HepG2 (cell line): Measurements from ENCODE around the gene KCNQ5. TPM values are rescaled to one million over a fixed set of nuclear protein-coding genes. Genes with fewer than 3 reads are reported as not detected.

Experiments used
- CREM ChIP-seq, 2 experiments: sonication (generic) in 1 of 2; formaldehyde crosslinking in 1 of 2; IDR thresholded peaks; 2 replicates each; pipeline versions ENCODE4 v1.4.0 to v1.6.1; 2016 to 2020; ENCODE audit warnings: antibody characterized with exemption in 1 of 2, mild to moderate bottlenecking in 1 of 2, missing genetic modification reagents in 1 of 2
- NR2F2 ChIP-seq: IDR thresholded peaks from 2 replicates; pipeline ENCODE4 v1.6.1; 2012; ENCODE audit warnings: low read depth, inconsistent platforms, borderline replicate concordance
- SRF ChIP-seq: IDR thresholded peaks from 2 replicates; pipeline ENCODE4 v1.6.1; 2011; ENCODE audit warnings: mild to moderate bottlenecking, low read depth, low read length, moderate library complexity
- STAG1 ChIP-seq: sonication (generic); formaldehyde crosslinking; IDR thresholded peaks from 2 replicates; pipeline ENCODE4 v1.4.0; 2020; ENCODE audit warnings: missing genetic modification reagents
- polyA plus RNA-seq, 8 experiments: library from polyadenylated mRNA; depleted of rRNA in 3 of 8; stranded (reverse) in 7 of 8; unstranded in 1 of 8; fragments of >200 nt; fragmentation: Illumina TruSeq in 4 of 8; extraction: Trizol in 4 of 8; gene quantifications; 2 replicates each; pipeline versions ENCODE4 v1.2.1 to v1.2.3, GENCODE V29; 2011 to 2016; ENCODE audit warnings: low read depth in 4 of 8, missing spikeins in 1 of 8, mixed read lengths in 1 of 8; ENCODE audit not compliant: insufficient read depth in 1 of 8
- total RNA-seq, 5 experiments: library from RNA; depleted of rRNA; stranded (reverse); fragments of >200 nt; fragmentation: Illumina TruSeq; extraction: Trizol; gene quantifications; 2 replicates each; pipeline ENCODE4 v1.2.3, GENCODE V29; 2016; ENCODE audit warnings: low read depth in 1 of 5
- TF ChIP-seq, protein P1 (sequence below): sonication (generic); formaldehyde crosslinking; IDR thresholded peaks from one replicate; pipeline ENCODE4 v1.5.1; 2020; ENCODE audit warnings: mild to moderate bottlenecking, missing genetic modification reagents; ENCODE audit errors: not compliant biosample characterization
- TF ChIP-seq, protein P2 (sequence below): sonication (generic); formaldehyde crosslinking; IDR thresholded peaks from 2 replicates; pipeline ENCODE4 v1.5.0; 2020; ENCODE audit warnings: mild to moderate bottlenecking, missing genetic modification reagents, moderate library complexity

KCNQ5 gene
- total and polyA plus RNA-seq, 2 of the 13 experiments (the other 11 are each of a cell fraction or from before 2014, with no cell fraction given): 0.04 TPM; not detected in 1

DNA sequence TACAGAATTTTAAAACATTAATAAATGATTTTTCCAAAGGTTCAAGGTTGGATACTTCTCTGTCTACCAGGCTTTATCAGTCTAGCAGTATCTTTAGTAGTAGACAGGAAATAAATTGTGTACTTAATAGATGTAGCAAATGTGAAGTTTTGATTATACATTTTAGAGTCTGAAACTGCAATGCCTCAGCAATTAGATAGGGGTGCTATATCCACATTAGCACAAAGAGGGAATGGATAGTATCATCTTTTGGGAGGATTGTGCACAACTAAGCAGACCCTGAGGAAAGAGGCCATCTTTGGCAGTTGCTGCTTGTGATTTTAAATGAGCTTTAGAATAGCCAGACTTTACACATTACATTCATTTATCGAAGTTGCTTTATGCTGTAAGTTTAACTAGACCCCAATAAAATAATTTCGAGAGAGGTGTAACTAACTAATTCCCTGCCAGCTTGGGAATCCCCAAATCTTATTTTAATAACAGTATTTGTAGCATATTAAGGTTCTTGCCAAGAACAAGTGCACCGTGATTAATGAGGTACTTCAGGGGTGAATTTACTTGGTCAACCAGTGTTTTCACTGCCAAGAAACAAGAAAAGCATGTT is 2.8 kb downstream of the KCNQ5 start (continued):
- TF ChIP-seq, protein P1, sequence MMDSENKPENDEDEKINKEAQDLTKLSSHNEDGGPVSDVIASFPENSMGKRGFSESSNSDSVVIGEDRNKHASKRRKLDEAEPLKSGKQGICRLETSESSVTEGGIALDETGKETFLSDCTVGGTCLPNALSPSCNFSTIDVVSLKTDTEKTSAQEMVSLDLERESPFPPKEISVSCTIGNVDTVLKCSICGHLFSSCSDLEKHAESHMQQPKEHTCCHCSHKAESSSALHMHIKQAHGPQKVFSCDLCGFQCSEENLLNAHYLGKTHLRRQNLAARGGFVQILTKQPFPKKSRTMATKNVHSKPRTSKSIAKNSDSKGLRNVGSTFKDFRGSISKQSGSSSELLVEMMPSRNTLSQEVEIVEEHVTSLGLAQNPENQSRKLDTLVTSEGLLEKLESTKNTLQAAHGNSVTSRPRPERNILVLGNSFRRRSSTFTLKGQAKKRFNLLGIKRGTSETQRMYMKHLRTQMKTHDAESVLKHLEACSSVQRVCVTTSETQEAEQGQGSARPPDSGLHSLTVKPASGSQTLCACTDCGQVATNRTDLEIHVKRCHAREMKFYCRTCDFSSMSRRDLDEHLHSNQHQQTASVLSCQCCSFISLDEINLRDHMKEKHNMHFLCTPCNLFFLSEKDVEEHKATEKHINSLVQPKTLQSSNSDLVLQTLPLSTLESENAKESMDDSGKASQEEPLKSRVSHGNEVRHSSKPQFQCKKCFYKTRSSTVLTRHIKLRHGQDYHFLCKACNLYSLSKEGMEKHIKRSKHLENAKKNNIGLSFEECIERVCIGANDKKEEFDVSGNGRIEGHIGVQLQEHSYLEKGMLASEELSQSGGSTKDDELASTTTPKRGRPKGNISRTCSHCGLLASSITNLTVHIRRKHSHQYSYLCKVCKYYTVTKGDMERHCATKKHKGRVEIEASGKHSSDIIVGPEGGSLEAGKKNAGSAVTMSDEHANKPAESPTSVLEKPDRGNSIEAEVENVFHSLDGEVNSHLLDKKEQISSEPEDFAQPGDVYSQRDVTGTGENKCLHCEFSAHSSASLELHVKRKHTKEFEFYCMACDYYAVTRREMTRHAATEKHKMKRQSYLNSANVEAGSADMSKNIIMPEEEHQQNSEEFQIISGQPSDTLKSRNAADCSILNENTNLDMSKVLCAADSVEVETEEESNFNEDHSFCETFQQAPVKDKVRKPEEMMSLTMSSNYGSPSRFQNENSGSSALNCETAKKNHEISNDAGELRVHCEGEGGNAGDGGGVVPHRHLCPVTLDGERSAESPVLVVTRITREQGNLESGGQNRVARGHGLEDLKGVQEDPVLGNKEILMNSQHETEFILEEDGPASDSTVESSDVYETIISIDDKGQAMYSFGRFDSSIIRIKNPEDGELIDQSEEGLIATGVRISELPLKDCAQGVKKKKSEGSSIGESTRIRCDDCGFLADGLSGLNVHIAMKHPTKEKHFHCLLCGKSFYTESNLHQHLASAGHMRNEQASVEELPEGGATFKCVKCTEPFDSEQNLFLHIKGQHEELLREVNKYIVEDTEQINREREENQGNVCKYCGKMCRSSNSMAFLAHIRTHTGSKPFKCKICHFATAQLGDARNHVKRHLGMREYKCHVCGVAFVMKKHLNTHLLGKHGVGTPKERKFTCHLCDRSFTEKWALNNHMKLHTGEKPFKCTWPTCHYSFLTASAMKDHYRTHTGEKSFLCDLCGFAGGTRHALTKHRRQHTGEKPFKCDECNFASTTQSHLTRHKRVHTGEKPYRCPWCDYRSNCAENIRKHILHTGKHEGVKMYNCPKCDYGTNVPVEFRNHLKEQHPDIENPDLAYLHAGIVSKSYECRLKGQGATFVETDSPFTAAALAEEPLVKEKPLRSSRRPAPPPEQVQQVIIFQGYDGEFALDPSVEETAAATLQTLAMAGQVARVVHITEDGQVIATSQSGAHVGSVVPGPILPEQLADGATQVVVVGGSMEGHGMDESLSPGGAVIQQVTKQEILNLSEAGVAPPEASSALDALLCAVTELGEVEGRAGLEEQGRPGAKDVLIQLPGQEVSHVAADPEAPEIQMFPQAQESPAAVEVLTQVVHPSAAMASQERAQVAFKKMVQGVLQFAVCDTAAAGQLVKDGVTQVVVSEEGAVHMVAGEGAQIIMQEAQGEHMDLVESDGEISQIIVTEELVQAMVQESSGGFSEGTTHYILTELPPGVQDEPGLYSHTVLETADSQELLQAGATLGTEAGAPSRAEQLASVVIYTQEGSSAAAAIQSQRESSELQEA: no peak
- no peak for TF ChIP-seq SRF
- TF ChIP-seq STAG1: peak; percentile 48
- TF ChIP-seq NR2F2: no peak
- TF ChIP-seq, protein P2, sequence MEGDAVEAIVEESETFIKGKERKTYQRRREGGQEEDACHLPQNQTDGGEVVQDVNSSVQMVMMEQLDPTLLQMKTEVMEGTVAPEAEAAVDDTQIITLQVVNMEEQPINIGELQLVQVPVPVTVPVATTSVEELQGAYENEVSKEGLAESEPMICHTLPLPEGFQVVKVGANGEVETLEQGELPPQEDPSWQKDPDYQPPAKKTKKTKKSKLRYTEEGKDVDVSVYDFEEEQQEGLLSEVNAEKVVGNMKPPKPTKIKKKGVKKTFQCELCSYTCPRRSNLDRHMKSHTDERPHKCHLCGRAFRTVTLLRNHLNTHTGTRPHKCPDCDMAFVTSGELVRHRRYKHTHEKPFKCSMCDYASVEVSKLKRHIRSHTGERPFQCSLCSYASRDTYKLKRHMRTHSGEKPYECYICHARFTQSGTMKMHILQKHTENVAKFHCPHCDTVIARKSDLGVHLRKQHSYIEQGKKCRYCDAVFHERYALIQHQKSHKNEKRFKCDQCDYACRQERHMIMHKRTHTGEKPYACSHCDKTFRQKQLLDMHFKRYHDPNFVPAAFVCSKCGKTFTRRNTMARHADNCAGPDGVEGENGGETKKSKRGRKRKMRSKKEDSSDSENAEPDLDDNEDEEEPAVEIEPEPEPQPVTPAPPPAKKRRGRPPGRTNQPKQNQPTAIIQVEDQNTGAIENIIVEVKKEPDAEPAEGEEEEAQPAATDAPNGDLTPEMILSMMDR (CRISPR knock-in tag): peak; percentile 28
- no peak for TF ChIP-seq CREM (IDR thresholded peaks at IDR 0.05)
- no peak for TF ChIP-seq CREM (CRISPR knock-in tag; IDR thresholded peaks at IDR 0.05)
